ENCODE data around the gene INPP5A.

The INPP5A gene

DNA sequence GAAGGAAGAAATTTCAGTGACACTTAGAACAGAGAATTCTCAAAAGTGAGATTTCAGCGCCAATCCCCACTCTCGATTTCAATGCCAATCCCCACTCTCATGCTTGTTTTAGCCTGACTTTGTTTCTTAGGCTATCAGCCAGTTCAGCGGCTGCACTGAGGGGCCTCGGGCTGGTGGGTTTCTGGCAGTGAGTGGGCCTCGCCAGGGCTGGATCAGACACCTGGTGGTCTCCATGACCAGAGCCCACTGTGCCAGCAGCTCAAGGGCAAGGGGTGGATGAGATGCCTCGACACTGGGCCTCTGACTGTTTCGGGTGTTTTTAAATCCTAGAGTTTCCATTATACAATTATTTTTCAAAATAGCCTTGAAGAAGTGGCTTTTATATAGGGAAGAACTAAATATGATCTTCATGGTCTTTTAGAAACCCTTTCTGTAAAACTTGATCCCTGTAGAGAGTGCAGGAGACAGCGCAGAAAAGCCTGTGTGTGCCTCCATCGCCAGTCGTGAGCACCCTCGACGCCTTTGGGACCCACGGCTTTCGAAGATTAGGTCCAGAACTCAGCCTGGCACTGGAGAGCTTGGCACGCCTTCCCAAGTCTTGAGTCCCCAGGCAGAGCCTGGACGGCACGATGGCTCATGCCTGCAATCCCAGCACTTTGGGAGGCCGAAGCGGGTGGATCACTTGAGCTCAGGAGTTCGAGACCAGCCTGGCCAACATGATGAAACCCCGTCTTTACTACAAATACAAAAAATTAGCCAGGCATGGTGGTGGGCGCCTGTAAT is 76.2 kb downstream of the INPP5A start:
- no peak for DNase-seq
- in situ Hi-C loops (cut with MboI; ENCODE audit: low pct_unique_long_range_greater_than_20kb, low sequenced_read_pairs): no loop called here

DNA sequence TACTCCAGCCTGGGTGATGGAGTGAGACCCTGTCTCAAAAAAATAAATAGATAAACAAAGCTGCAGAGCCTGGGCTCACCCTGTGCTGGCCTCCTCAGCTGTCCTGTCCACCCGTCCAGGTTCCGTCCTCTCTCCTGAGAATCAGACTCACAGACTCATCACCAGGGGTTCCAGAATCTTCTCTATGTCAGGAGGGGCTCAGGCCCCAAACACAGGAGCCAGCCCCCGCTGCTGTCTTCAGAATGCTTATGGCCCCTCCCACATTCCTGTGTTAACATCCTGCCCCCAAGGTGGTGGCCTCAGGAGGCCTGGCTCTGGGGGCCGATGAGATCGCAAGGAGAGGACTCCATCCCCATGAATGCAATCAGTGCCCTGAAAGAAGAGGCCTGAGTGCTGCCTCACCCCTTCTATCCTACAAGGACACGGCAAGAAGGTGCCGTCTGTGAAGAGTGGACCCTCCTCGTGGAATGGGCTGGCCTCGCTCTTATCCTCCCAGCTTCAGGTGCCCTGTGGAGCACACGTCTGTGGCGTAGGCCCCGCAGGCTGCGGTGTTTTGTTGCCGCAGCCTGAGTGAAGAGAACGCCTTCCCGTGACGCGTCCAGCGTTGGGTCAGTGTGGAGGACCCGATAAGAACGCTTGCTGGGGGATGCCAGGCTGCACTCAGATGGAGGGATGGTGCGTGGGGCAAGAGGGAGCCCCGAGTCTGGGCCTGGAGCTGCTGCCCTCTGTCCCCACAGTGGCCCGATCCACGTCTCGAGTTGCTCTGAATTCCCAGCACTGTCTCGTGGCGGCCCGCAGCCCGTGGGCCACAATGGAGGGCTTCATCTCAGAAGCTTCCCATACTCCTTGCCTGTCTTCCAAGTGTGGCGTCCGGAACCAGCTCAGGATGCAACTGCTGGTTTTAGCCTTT is 77.1 kb downstream of the INPP5A start:
- no peak for DNase-seq
- in situ Hi-C loops (cut with MboI; ENCODE audit: low pct_unique_long_range_greater_than_20kb, low sequenced_read_pairs): no loop called here

DNA sequence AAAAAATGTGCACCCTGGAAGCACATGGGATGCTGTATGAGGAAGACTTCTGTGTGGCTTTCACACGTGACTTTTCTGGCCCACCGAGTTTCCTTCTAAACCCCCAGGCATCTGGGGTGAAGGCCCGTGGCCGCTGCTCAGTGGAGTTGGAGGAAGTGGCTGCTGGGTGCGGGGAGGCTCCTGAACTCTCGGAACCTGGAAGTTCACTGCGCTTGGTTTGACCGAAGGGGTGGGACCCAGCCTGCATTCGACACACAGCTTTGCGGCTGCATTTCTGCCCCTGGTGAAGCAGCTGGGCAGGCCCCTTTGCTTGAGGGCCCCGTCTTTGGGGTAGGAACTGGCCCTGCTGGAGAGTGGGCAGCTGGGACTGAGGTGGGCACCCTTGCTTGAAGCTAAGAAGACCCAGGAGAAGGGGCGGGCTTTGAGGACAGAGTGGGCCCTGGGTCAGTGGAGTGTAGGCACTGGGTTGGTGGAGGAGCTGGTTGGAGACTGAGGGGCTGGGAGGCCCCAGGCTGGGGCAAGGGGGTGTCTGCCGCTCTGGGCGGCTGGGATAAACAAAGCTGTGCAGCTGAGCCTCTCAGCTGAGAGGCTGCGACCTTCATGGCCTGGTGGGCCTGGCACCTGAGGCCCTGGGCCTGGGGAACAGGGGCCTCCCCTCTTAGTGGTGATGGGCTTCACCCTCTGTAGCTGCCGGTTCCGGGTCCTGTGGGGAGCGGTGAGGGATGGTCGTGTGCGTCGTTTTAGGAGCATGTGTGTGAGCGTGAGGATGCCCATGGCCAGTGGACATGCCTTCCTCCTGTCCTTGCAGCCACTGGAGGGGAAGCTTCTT is 78.0 kb downstream of the INPP5A start:
- no peak for DNase-seq
- in situ Hi-C loops (cut with MboI; ENCODE audit: low pct_unique_long_range_greater_than_20kb, low sequenced_read_pairs): no loop called here

DNA sequence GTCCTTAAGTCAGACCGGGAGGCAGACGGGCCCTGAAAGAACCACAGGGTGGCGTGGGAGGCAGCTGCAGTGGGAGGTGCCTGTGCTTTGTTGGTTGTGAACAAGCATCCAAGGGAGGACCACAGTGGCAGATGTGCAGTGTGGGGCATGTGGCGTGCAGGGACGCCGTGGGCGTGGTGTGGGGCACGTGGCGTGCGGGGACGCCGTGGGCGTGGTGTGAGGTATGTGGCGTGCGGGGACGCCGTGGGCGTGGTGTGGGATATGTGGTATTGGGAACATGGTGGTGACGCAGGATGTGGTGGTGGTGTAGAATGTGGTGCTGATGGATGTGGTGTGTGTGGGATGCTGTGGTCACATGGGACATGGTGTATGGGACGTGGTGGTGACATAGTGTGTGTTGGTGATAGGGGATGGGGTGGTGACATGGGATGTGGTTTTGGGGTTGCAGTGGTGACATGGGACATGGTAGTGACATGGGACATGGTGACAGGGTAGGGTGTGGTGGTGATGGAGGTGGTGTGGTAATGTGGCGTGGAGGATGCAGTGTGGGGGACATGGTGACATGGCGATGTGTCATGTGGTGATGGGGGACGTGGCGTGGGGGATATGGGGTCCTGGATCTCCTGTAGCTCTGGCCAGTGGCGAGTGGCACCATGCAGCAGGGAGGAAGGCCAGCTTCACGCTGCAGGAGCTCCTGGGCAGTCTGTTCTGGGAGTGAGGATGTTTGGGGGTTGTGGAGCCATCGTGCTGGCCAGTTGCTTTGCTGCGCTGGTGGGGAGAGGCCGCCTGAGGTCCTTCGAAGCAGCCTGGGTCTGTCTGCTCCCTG is 78.8 kb downstream of the INPP5A start:
- DNase-seq: no peak
- in situ Hi-C loops (cut with MboI; ENCODE audit: low pct_unique_long_range_greater_than_20kb, low sequenced_read_pairs): no loop called here

DNA sequence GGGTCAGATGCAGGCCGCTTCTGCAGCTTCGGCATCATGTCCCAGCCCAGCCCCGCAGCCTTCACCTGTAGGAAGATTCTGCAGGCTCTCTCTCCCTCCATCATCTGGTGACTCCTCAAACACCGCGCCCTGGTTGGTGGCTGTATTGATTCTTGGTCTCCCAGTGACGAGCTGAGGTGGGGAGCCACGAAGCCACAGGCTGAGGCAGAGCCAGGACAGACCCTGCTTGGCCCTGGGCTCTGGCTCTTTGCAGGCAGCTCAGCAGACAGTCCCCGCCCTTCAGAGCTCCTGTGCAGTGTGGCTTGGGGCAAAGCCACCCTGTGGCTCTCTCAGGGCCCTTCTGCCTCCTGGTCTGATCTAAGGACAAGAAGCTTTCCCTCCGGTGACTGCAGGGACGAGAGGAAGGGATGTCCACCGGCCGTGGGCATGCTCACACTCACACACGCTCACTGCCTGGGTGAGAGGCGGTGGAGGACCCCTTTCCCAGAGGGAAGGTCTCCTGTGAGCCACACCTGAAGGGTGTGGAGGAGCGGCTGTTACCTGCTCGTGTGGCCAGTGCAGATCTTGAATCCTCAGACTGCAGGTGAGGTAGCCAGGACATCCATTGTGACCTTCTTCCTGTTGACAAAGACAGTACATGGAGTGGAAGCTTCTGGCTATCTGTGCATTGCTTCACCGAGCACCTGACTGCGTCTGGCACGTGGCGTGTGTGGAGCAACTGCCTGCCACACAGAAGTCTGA is 79.6 kb downstream of the INPP5A start:
- in situ Hi-C loops (cut with MboI; ENCODE audit: low pct_unique_long_range_greater_than_20kb, low sequenced_read_pairs): no loop called here
- DNase-seq: no peak

DNA sequence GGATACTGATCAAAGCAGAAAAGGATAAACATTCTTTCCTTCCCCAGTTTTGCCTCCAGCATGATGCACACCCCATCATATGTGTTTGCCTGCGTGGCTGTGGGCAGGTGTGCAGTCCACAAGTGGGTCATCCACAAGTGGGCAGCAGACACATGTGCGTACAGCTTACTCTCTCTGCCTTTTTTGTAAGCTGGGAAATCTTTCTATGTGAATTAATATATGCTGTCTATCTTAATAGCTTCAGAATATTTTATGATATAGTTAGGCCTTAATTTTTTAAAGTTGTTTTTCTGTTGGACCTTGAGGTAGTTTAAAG is 80.1 kb downstream of the INPP5A start:
- DNase-seq: no peak
- in situ Hi-C loops (cut with MboI; ENCODE audit: low pct_unique_long_range_greater_than_20kb, low sequenced_read_pairs): no loop called here

DNA sequence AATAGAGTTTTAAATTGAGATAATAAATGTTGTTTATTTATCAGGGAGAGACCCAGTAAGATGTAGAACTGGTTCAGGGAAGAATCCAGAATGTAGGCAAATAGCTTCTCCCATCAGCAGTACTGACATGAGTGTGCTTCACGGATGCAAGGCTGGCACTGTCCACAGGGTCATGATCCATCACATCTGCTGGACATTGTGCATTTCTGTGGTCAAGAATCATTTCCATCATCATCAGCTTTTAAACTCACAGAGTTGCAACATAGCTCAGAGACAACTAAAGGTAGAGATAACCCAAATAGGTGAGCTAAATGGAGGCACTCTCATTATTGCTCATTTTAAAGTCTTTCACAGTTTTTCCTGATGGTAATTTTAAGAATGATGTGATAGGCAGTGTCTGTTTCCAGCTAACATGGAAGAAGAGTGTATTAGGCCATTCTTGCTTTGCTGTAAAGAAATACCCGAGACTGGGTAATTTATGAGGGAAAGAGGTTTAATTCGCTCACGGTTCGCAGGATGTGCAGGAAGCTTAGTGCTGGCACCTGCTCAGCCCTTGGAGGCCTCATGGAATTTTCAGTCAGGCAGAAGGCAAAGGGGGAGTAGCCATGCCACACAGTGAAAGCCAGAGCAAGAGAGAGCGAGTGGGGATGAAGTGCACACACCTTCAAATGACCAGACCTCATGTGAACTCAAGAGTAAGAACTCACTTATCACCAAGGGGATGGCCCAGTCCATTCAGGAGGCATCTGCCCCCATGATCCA is 80.8 kb downstream of the INPP5A start:
- in situ Hi-C loops (cut with MboI; ENCODE audit: low pct_unique_long_range_greater_than_20kb, low sequenced_read_pairs): no loop called here
- no peak for DNase-seq

DNA sequence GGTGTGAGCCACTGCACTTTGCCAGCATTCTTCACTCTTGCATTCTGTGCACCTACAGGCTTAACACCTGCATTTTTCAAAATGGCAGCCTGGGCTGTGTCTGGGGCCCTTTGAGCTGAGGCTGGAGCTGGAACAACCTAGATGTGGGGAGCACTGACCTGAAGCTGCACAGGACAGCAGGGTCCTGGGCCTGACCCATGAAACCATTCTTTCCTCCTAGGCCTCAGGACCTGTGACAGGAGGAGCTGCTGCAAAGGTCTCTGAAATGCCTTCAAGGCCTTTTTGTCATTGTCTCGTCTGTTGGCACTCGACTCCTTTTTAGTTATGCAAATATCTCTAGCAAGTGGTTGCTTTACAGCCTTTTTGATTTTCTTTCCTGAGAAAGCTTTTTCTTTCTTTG is 82.3 kb downstream of the INPP5A start:
- in situ Hi-C loops (cut with MboI; ENCODE audit: low pct_unique_long_range_greater_than_20kb, low sequenced_read_pairs): no loop called here
- no peak for DNase-seq

DNA sequence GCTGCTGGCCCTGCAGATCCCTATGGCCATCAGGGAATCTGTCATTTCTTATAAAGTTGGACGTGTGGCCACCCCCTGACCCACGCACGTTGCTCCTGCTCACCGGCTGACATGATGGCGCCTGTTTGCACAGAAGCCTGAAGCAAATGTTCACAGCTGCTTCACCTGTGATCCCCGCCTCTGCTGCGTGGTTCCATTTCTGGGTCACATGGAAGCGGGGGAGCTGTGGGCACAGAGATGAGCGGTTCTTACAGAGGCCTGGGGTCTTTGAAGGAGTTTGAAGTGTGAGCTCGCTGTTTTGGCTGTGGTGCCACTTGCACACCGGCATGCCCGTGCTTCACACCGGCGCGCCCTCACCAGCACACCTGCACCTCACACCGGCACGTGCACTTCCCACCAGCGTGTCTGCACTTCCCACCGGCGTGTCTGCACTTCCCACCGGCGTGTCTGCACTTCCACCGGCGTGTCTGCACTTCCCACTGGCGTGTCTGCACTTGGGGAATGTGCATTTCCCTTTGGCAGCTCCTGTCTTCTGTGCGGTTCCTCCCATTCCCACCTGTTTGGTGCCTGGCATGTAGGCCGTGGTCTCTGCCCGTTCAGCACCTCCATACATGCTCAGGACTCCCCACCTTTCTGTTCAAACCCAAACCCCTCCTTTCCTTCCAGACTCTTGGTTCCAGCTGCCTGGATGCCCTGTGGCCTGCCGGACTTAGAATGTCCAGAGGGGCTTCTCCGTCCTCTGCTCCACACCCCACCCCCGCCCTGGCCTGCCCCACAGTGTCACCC is 86.7 kb downstream of the INPP5A start:
- DNase-seq: no peak
- in situ Hi-C loops (cut with MboI; ENCODE audit: low pct_unique_long_range_greater_than_20kb, low sequenced_read_pairs): no loop called here

DNA sequence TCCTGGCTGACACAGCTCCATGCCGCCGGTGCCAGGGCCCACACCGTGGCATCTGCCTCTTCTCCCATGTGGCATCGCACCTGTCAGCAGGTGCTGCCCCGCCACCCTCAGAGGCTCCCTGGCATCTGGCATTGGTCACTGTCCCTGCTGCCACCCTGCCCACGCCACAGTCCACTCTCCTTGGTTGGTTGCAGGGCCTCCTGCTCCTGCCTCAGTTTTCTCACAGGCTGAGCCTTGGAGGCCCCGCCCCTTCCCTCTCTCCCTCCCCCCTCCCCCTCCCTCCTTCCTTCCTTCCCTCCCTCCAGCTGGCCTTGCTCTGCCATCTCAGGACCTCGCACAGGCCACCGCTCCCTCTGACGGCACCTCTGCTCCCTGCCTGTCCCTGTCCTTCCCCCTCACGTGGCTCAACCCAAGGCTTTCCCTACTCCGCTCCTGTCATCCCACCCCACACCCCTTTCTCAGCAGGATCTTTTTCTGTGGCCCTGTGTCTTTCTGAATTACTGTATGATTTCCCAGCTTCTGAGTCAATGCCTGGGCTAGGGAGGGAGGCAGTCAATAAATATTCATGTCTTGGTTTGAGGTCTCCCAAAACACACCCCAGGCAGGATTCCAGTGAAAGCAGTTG is 87.4 kb downstream of the INPP5A start:
- DNase-seq: no peak
- in situ Hi-C loops (cut with MboI; ENCODE audit: low pct_unique_long_range_greater_than_20kb, low sequenced_read_pairs): no loop called here

DNA sequence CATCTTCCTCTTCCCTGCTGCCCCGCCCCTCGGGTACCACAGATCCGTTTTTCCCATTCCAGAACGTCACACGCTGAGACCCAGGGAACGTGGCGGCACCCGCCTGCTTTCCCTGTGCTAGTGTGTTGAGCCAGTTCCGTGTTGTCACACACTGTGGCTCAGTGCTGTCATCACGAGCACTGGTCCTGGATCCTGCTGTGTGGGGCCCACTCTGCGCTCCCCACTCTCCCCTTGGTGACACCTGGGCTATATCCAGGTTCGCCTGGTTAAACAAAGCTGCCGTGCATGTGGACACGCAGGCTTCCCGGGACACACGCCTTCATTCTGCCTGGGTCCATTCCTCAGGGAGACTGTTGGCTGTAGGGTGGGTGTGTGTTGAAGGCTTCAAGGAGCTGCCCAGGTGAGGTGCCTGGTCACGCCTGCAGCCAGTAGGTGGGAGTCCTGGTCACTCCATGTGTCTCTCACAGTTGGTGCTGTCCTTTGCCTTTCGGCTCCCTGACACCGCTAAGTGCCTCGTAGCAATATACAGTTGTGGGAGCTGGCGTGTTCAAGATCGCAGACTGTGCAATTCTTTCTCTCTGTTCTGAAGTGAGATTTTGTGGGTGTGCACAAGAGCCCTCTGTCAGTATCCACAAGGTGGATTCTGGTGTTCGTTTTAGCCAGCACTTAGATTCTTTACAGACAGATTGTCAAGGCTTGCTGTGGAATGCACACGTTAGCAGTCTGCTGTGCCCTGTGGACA is 88.6 kb downstream of the INPP5A start:
- DNase-seq: no peak
- in situ Hi-C loops (cut with MboI; ENCODE audit: low pct_unique_long_range_greater_than_20kb, low sequenced_read_pairs): no loop called here

DNA sequence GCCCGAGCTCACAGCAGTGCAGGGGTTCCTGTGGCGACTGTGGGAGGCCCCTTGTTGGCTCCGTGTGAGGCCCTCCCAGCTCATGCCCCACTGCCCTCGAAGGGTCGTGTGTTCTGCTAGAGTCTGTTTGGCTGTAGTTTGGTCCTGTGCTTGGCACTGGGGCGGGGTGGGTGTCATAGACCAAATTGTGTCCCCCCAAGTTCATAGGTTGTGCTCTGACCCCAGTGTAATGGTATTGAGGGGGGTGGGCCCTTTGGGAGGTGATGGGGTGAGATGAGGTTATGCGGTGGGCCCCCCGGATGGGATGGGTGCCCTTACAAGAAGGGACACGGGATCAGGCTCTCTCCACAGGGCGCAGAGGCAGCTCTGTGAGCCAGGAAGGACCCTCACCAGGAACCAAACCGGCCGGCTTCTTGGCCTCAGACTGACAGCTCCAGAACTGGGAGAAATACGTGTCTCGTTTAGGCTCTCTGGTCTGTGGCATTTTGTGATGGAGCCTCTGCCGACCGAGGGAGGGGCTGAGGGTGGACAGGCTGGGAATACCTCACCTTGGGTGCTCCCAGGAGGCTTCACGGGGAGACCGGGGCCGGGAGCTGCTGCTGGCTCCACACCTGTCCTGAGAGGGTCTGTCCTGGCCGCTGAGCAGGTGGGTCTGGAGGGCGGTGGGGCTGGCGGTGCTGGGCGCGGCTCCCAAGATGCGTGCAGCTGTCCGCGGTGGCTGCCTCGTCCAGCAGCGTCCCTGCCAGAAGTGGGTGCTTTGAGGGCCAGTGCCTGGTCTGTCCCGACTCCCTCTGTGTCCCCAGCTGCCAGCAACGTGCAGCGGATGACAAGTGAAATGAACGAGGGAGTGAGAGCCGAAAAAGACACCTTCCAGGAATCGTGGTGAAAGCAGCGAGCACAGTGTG is 89.4 kb downstream of the INPP5A start:
- no peak for DNase-seq
- in situ Hi-C loops (cut with MboI; ENCODE audit: low pct_unique_long_range_greater_than_20kb, low sequenced_read_pairs): no loop called here

DNA sequence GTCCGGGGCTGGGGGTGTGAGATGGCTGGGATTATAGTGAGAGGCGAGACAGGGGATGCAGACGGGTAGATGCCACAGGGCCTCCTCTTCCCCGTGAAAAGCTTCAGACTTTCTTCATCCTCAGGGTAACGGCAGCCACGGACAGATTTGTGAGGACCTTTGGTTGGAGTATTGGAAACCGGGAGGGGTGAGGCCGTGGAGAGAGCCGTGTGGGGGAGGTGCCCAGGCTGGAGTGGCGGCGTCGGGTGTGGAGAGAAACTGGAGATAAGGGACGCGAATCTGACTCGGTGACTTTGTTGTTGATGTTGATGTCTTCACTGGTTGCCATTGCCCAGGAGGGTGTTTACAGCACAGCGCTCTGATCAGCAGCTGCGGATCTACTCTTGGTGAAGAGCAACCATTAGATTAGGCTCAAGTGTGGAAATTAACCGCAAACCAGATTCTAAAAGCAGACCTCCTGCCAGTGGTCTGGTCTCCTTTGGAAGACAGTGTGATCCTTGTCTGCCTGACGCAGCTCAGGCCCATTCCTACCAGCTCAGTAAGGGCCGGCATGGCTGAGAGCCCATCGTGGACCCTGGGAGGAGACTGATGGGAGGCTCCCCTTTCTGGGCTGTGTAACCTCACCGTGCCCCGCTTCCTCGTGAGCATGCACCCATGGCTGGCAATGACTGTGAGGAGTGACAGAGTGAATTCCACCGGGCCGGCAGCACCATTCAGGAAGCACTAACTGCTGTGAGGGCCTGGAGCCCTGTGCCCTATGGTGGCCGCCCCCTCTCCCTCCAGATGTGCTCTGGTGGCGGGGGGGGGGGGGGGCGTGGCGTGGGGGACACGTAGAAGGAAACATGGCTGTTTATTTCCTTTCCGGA is 90.3 kb downstream of the INPP5A start:
- DNase-seq: no peak
- in situ Hi-C loops (cut with MboI; ENCODE audit: low pct_unique_long_range_greater_than_20kb, low sequenced_read_pairs): no loop called here
